Brain microvascular endothelial cell (primary cell): ENCODE measurements around the gene GJD2.

ENCODE experiments used
- DNase-seq: peaks from one replicate; pipeline ENCODE4 v3.0.0-alpha.2; 2020
- H3K27ac ChIP-seq: fragments of 250-450 bp; sonication (Bioruptor Pico); 2 replicates; pipeline ENCODE4 v1.5.1; 2020; ENCODE audit warnings: mild to moderate bottlenecking, moderate library complexity
- H3K27me3 ChIP-seq: fragments of 250-450 bp; sonication (Bioruptor Pico); replicated peaks from 2 replicates; pipeline ENCODE4 v1.5.1; 2020; ENCODE audit warnings: mild to moderate bottlenecking
- H3K36me3 ChIP-seq: fragments of 250-450 bp; sonication (Bioruptor Pico); replicated peaks from 2 replicates; pipeline ENCODE4 v1.5.1; 2020; ENCODE audit warnings: mild to moderate bottlenecking
- H3K4me3 ChIP-seq: 2 replicates; pipeline ENCODE4 v1.5.1; 2011; ENCODE audit warnings: low read depth, mild to moderate bottlenecking, control low read depth, low read length, moderate library complexity
- CTCF ChIP-seq: IDR thresholded peaks from 2 replicates; pipeline ENCODE4 v1.5.1; 2011; ENCODE audit warnings: low read depth, mild to moderate bottlenecking, moderate library complexity, low read length, control low read depth, inconsistent platforms; ENCODE audit errors: missing control alignments
- in situ Hi-C: cut with HindIII; loops from 2 replicates; pipeline ENCODE4 v1.10.0; 2017; ENCODE audit warnings: low sequenced_read_pairs, low pct_ligation_motif_present

Gene GJD2

GRCh38 chr15:34791701-34792100, 36.9 kb upstream of the GJD2 start:
- in situ Hi-C loops: no loop called here
- H3K27me3 ChIP-seq: peaks cover 19% of the 10 kb centered on the region
- H3K27ac ChIP-seq: no peak overlapping the region
- no peak overlapping the region for H3K4me3 ChIP-seq
- no peak for TF ChIP-seq CTCF
- no peak for DNase-seq
- no peaks in the 10 kb centered on the region for H3K36me3 ChIP-seq

DNA sequence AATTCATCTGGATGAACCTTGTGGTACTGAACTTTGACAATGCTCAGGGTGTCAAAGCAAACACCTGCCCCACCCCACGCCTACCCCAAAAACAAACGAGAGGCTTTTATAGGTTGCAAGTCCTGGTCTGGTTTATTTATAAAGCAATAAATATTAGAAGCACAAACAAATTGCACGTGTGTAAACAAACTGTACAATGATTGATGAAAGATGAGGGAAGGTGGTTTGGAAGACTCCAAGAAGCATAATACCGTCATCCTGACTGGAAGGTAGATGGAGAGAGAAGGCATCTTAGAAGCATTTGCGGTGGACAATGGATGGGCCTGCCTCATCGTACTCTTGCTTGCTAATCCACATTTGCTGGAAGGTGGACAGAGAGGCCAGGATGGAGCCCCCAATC, 35.3 kb upstream of the GJD2 start:
- Histone ChIP-seq H3K4me3 (no peak overlapping the region), H3K27me3 (peaks cover 12% of the 10 kb centered on the region), H3K36me3 (no peaks in the 10 kb centered on the region), H3K27ac (no peak overlapping the region)
- TF ChIP-seq CTCF: no peak
- in situ Hi-C loops: no loop called here
- no peak for DNase-seq

DNA sequence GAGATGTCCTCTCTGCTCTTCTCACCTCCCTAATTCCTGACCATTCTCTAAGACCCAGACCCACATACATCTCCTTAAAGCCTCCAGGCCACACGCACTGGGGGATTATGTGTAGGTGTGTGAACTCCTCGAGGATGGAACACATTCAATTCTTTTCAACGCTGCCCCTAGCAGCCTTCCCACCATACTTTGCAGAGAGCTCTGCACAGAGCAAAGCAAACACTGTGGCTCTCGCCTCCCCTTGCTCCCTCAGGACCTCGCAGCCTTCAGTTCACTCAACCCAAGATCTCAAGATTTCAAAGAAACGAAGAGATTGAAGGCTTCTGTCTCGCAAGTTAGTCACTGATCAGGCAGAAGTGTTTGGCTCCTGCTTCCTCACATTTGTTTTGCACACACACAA, 34.5 kb upstream of the GJD2 start:
- in situ Hi-C loops: no loop called here

GRCh38 chr15:34786206-34786605, 31.4 kb upstream of the GJD2 start:
- Histone ChIP-seq H3K27ac (no peak overlapping the region), H3K36me3 (no peaks in the 10 kb centered on the region), H3K27me3 (no peaks in the 10 kb centered on the region), H3K4me3 (no peak overlapping the region)
- TF ChIP-seq CTCF: no peak
- DNase-seq: no peak
- in situ Hi-C loops: no loop called here

More for the DNA sequence above, 34.5 kb upstream of the GJD2 start:
- no peak for TF ChIP-seq CTCF
- Histone ChIP-seq H3K36me3 (no peaks in the 10 kb centered on the region), H3K27me3 (peaks cover 6% of the 10 kb centered on the region), H3K27ac (no peak overlapping the region), H3K4me3 (no peak overlapping the region)
- DNase-seq: no peak

DNA sequence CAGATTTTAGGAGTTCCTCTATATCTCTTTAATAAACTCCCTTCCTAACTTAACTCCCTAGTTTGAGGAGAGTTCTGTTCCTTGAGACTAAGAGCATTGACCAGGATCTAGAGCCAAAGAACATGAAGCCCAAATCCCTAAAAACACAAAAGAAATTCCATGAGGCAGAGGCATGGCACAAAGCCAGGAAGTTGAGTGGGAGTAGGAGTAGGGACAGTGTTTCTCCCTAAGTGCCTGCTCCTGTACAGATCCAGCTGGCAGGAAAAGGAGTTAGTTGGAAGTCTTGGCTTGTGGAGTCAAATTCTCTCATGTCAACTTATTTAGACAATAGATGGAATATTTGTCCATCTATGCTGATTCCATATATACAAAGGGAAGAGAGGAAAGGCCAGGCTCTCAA, 29.2 kb upstream of the GJD2 start:
- in situ Hi-C loops: no loop called here
- H3K27ac ChIP-seq: no peak overlapping the region
- no peak for TF ChIP-seq CTCF
- no peaks in the 10 kb centered on the region for H3K36me3 ChIP-seq
- no peaks in the 10 kb centered on the region for H3K27me3 ChIP-seq
- no peak for DNase-seq
- no peak overlapping the region for H3K4me3 ChIP-seq

DNA sequence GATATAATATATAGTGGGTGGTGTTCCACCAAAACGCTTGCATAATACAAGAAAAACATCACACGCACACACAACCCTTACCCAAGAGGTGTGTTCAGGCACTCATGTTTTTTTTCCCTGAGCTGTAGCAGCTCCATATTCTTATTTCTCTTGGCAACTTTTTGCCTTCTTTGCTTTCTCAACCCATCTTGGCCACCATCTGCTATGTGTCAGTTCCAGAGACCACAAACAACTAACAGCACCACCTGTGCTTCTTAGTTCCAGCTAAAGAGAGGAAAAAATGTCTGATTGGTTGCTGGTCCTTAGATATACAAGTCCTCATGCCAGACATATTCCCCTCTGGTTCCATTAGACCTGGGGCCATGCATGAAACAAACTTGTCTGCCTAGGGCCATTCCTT, 28.6 kb upstream of the GJD2 start:
- in situ Hi-C loops: no loop called here
- no peak for DNase-seq
- Histone ChIP-seq H3K36me3 (no peaks in the 10 kb centered on the region), H3K27ac (no peak overlapping the region), H3K4me3 (no peak overlapping the region), H3K27me3 (no peaks in the 10 kb centered on the region)
- no peak for TF ChIP-seq CTCF
